ENCODE data around the gene GHDC. TPM values are rescaled to one million over a fixed set of nuclear protein-coding genes. Genes with fewer than 3 reads are reported as not detected.
"Not testable (repeated sequence)": the region's sequence is repeated elsewhere in the genome, so short reads cannot be mapped to it uniquely, and the experiment has no call there.

Gene GHDC
- total RNA-seq, 2 experiments from 2014 or later = 12.3 to 14.9 TPM

GRCh38 chr17:42141382-42141781 is 52.9 kb downstream of the GHDC start:
- no peak overlapping the region for H3K27ac Mint-ChIP-seq
- no peak for DNase-seq
- H3K9me3 Mint-ChIP-seq = no peaks in the 10 kb centered on the region
- H3K4me3 Mint-ChIP-seq = no peak overlapping the region
- peaks cover 29% of the 10 kb centered on the region for H3K4me1 Mint-ChIP-seq (ENCODE audit: low read depth)
- no peak for ATAC-seq
- no peaks in the 10 kb centered on the region for H3K27me3 Mint-ChIP-seq
- intact Hi-C loops (cut with micrococcal nuclease) = no loop called here
- POLR2A ChIA-PET = interaction anchor here (0.9 kb wide), 1 partner anchor 19 kb away, joined by 4 read pairs; no protein-coding TSS in a partner anchor
- H3K36me3 Mint-ChIP-seq (ENCODE audit: low read depth) = peaks cover 13% of the 10 kb centered on the region
- TF ChIP-seq CTCF (IDR thresholded peaks at IDR 0.05) = no peak
- CTCF ChIA-PET = interaction anchor here (4.5 kb wide), 1 partner anchor 11 kb away, joined by 15 read pairs; no protein-coding TSS in a partner anchor

GRCh38 chr17:42140690-42141089 is 53.6 kb downstream of the GHDC start:
- ChIA-PET CTCF (interaction anchor here (4.5 kb wide), 1 partner anchor 11 kb away, joined by 15 read pairs; no protein-coding TSS in a partner anchor), POLR2A (interaction anchor here (0.9 to 1.4 kb wide), 2 partner anchors 19 to 33 kb away, joined by 4 read pairs; no protein-coding TSS in a partner anchor)
- H3K4me1 Mint-ChIP-seq (ENCODE audit: low read depth) = peaks cover 36% of the 10 kb centered on the region
- H3K27ac Mint-ChIP-seq; H3K9me3 Mint-ChIP-seq; H3K27me3 Mint-ChIP-seq; intact Hi-C loops (cut with micrococcal nuclease); ATAC-seq; DNase-seq; H3K4me3 Mint-ChIP-seq: not testable (repeated sequence)
- peaks cover 13% of the 10 kb centered on the region for H3K36me3 Mint-ChIP-seq (ENCODE audit: low read depth)

Other genes with a start within 250 kb of the GHDC start
- 10 to 100 TPM; 50.1 to 54.5 TPM for gene CNP, start 227.7 kb downstream of the GHDC start, total RNA-seq
- gene DNAJC7, start 177.1 kb downstream of the GHDC start, total RNA-seq = 10 to 100 TPM; 86.7 to 90.3 TPM
- 10 to 100 TPM; 13.8 to 15.0 TPM for gene NKIRAS2, start 174.4 kb downstream of the GHDC start, total RNA-seq
- gene C17orf113, start 143.9 kb downstream of the GHDC start, total RNA-seq = under 1 TPM; 0.72 to 0.77 TPM
- 1 to 10 TPM; 1.3 TPM for gene ZNF385C, start 96.0 kb downstream of the GHDC start, total RNA-seq
- 10 to 100 TPM; 31.7 to 36.2 TPM for gene DHX58, start 81.8 kb downstream of the GHDC start, total RNA-seq
- gene KAT2A, start 73.1 kb downstream of the GHDC start, total RNA-seq = 10 to 100 TPM; 49.2 to 50.2 TPM
- gene HSPB9, start 71.7 kb downstream of the GHDC start, total RNA-seq = under 1 TPM in 1 of 2 experiments, not detected in 1; 0.41 TPM
- 10 to 100 TPM; 30.7 to 32.5 TPM for gene RAB5C, start 39.5 kb downstream of the GHDC start, total RNA-seq
- under 1 TPM; 0.38 to 0.43 TPM for gene KCNH4, start 13.4 kb downstream of the GHDC start, total RNA-seq
- not detected for gene HCRT, start 9.0 kb downstream of the GHDC start, total RNA-seq
- gene STAT5B, start 81.9 kb upstream of the GHDC start, total RNA-seq = 100 to 1,000 TPM; 128 to 129 TPM
- 100 to 1,000 TPM; 163 to 190 TPM for gene STAT5A, start 94.0 kb upstream of the GHDC start, total RNA-seq
- gene STAT3, start 193.9 kb upstream of the GHDC start, total RNA-seq = 100 to 1,000 TPM; 276 to 286 TPM
- gene CAVIN1, start 228.8 kb upstream of the GHDC start, total RNA-seq = 1 to 10 TPM; 1.8 to 2.0 TPM

All from activated CD8-positive, alpha-beta T cell treated with anti-CD3 and anti-CD28 coated beads for 36 hours (primary cell).